ENCODE data around the gene TMEM260.
"Not testable (repeated sequence)": the region's sequence is repeated elsewhere in the genome, so short reads cannot be mapped to it uniquely, and the experiment has no call there.

The TMEM260 gene

DNA sequence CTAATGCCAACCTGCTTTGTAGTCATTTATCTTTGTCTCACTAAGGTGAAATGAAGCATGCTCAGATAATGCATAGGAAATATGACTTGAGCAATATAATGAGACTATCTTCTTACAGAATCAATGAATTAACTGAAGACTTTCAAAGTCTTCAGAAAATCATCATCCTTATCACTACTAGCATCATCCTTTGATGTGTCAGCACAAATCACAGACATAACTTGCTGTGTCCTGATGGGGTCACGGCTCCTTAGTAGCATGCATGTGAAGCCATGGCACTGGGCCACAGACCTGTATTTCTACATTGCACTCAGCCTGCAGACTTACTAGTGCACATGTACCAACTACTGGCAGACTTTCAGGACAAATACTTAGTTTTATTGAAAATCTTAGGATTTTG lies 18.9 kb downstream of the TMEM260 start:
- DNase-seq (ENCODE audit: low read depth in 2 of 2) = no peak

DNA sequence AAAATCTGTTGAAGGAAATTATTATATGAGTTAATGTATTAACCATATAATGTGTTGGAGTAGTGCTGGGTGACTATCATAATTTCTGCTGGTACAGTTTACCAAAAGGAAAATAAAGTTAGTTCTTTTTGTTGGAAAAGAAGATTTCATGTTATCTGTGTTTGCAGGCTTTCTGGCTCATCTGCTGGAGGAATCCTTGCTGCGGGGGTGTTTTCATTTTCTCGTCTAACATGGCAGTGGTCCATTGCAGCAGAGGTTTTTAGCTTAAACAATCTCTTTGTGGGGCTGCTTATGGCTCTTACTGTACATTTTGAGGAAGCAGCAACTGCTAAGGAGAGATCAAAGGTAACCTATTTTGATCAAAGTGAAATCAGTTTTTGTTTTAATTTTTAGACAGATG lies 24.1 kb downstream of the TMEM260 start:
- DNase-seq (ENCODE audit: low read depth in 2 of 2) = no peak

DNA sequence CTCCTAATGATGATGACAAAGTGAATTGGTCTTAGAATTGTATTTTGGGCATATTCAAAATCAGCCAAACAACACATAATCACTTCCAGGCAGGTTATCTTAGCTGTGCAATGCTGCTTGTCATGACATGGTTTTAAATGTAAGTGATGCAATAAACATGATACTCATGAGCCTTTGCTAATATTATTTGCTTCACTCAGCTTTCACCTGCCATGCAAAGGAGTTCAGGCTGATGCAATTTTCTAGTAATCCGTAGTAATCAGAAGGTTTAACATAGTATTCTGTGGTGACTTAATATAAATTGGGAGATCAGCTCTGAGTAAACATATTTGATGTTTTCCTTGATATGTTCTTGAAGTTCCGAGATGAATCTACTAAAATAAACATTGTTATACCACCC lies 29.1 kb downstream of the TMEM260 start:
- DNase-seq (ENCODE audit: low read depth in 2 of 2) = no peak

DNA sequence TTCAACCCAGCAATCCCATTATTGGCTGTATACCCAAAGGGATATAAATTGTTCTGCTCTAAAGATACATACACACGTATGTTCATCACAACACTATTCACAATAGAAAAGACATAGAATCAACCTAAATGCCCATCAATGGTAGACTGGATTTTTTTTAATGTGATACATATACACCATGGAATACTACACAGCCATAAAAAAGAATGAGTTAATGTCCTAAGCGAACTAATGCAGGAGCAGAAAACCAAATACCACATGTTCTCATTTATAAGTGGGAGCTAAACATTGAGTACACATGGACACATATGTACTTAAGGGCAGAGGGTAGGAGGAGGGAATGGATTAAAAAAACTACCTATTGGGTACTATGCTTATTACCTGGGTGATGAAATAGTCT lies 32.1 kb downstream of the TMEM260 start:
- DNase-seq (ENCODE audit: low read depth in 2 of 2) = not testable (repeated sequence)

DNA sequence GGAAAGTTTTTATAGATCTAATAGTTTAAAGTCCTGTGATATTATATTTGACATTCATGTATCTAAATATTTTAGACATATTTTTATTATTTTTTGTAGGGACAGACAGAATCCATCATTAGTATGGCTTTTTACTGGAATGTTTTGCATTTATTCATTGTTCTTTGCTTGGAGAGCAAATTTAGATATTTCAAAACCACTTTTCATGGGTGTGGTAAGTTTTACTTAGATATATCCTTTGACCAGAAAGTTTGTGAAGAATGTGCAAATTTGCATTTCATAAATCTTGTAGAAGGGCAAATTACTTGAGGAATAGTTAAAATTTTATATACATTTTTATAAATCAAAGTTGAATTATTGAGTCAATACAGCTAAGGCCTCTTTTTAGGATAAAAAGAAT lies 37.5 kb downstream of the TMEM260 start:
- DNase-seq (ENCODE audit: low read depth in 2 of 2) = no peak

DNA sequence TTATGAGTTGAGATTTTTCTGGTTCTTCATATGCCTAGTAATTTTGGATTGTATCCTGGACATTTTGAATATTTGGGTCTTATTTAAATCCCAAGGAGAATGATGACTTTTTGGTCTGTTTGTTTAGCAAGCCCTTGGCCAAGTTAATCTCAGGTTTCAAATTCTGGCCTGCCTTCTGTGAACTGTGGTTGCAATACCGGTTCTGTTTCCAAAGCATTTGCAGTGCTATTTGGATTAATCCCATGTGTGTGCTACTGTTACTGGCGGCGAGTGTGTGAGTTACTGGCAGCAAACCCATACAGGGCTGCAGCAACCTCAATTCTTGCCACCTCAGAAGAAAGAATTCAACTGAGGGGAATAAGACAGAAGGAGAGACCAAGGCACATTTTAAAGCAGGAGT lies 51.1 kb downstream of the TMEM260 start:
- DNase-seq (ENCODE audit: low read depth in 2 of 2) = no peak

DNA sequence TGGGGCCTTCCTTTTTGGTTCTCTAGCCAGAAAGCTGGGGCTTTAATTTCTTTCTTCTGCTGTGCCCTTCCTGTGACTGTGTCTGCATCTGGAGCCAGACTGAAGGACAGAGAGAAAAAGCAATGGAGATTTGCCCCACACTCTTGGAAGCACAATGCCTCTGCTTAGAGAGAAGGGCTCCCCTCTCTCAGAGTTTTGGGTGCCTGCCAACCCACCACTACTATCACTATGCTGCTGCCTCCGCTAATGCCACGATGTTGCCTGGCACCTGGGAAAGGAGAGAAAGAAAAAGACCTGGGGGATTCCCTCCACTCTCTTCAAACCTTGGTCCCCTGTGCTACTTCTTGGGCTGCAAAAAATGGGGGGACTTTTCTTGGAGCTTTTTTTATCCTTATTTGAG lies 52.6 kb downstream of the TMEM260 start:
- DNase-seq (ENCODE audit: low read depth in 2 of 2) = no peak

DNA sequence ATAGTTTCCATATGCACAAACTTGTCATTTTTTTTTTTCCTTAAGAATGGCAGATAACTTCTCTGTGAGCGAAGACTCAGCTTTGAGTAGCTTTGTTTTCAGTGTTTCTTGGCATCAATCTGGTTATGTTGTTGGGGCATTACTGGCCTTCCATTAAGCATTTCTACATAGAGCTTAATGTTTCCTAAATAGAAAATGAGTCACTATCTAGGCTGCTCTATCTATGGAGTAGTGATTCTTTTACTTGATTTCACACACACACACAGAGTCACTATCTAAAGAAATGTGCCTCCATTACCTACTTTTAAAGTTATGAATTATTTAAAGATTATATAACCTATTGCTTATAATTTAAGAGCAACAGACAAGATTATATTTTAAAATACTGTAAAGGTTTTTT lies 53.9 kb downstream of the TMEM260 start:
- no peak for DNase-seq (ENCODE audit: low read depth in 2 of 2)

DNA sequence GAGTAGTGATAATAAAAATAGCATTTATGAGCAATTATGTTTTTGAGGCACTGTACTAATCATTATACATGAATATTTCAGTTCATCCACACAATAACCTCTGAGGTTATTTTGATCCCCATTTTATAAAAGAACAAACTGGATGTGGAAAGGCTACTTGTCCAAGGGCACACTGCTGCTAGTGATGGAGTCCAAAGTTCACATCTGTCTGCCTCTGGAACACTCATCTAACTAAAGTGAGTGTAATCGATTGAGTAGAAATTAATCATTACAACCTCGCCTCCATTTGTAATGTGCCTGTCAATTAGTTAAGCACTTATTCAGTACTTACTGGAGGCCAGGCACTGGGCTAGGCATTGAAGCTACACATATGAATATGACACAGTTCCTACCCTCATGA lies 55.4 kb downstream of the TMEM260 start:
- no peak for DNase-seq (ENCODE audit: low read depth in 2 of 2)

DNA sequence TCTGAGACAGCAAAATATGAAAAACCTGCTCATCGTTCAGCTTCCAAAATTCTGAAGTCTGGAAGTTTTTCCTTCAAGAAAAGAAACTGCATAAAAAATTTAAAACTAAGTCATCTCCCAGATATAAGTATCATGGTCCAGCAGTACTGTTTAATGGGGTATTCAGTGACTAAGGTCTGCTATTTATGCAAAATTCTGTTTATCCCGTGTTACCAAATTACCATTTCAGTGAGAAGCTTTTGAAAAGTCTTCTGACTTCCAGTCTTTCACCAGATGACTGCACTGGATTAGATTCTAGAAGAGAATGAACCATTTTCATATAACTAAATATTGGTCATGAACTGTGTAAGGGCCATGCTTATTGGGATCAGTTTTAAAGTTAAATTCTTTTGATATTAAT lies 67.9 kb downstream of the TMEM260 start:
- DNase-seq (ENCODE audit: low read depth in 2 of 2) = no peak

DNA sequence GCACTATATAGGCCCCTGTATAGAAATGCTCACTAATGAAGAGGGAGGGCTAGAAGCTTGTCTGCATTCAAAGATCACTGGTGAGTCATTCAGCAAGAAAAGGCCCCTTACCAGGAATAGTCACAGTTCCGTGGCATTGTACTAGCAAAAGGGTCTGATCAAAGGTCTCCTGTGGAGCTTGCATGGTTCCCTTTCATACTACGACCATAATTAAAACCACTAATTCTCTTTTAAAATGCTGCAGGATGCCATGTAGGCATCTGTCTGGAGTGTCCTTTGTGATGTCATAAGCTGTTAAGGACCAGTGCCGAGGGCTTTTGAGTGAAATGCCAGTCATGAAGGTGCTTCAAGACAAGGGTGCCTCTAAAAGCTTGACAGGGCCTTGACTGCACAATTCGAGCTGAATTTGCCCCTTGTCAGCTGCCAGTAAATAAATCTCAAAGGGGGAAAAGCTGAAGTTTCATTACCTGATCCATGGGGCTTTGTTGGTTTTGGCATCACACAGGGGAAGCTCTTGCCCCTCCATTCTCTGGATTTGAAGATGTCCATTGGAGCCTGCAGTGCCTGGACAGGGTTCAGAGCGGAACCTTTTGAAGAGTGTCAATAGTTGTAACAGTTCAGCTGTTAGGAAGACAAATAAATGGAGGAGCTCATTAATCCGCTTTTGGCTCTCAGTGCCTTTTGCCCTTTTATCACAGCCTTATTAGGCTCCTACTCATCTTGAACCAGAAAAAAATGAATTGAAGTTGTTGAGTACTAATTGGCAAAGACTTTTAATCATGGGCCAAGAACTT lies 69.1 kb downstream of the TMEM260 start:
- DNase-seq (ENCODE audit: low read depth in 2 of 2) = no peak

DNA sequence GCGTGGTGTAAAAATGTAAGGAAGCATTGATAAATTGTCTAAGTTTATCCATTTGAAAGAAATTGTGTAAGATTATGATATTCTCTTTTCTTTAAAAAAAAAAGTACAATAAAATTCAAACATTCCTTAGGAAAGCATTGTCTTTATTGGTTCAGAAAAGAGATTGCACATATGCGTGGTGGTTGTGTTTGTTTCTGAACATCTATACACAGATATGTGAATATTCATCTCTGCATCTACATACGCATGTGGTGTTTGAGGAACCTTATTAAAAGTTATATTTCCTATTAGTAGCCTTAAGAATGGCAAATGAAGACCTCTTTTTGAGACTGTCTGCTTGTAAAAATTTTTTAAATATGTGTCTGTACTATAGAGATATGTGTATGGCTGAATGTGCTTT lies 69.8 kb downstream of the TMEM260 start:
- DNase-seq (ENCODE audit: low read depth in 2 of 2) = no peak

DNA sequence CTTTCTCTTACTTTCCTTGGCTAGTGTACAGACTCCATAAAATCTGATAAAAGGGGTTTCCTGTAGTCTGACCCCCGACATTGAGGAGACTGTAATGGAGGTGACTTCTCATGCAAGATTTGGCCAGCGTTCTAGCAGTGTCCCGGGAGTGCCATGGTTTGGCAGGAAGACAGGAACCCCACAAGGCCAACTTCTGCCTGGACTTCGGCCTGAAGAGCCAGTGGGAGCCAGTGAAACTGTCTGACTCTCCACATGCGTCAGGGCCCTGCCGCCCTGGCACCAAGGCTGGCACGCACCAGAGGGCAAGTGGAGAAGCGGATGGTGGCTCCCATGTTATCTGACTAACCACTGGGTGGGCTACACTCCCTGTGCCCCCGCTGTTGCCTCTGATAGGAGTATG lies 70.5 kb downstream of the TMEM260 start:
- no peak for DNase-seq (ENCODE audit: low read depth in 2 of 2)

DNA sequence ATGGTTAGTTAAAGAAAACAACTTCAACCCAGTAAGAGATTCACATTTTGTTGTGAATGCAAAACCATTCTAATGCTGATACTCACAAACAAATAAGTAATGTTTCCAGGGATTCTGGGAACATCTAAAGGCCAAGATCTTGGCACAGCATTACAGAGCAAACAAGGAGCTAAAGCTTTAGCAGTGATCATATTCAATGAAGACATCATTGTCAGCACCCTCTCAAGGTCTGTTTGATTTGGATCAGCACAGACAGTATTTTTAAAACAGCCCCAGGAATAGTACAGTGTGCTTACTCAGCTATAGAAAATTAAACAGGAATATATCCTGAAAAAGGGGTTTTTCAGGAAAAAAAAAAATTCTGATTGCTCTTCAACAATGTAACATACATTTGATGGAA lies 71.4 kb downstream of the TMEM260 start:
- DNase-seq (ENCODE audit: low read depth in 2 of 2) = no peak

DNA sequence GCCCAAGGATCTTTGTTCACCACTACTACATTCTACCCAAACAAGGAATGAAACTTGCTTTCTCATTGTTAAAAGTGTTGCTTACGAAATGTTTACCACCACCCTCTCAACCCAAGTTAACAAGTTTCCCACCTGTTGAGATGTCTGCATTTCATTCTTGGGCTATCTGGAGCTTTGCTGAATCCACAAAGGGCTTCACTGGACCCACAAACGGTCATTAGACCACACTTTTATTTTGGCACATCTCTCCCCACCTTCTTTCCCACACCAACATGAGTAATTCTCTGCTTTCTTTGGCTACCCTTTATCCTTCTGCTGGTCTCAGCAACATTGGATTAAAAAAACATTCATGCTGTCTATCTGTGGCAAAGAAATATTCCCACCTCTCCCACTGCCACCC lies 78.0 kb downstream of the TMEM260 start:
- DNase-seq (ENCODE audit: low read depth in 2 of 2) = no peak

DNA sequence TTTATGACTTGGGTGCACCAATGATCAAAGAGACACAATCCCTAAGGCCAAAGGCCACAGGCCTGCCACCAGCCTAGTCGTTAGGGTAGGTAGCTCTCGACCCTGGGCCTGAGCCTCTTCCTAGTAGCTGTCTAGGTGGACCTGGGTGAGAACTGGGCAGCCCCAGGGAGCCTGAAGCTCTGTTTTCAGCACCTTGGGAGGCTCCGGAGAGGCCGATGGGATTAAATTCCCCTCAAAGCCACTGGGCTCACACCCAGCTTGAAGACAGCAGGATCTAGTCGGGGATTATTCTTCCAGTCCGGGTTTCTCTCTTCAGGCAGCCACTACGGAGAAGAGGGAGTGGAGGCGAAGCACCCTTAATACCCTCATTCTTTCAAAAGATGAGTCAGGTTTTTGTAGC lies 79.8 kb downstream of the TMEM260 start:
- DNase-seq (ENCODE audit: low read depth in 2 of 2) = no peak

DNA sequence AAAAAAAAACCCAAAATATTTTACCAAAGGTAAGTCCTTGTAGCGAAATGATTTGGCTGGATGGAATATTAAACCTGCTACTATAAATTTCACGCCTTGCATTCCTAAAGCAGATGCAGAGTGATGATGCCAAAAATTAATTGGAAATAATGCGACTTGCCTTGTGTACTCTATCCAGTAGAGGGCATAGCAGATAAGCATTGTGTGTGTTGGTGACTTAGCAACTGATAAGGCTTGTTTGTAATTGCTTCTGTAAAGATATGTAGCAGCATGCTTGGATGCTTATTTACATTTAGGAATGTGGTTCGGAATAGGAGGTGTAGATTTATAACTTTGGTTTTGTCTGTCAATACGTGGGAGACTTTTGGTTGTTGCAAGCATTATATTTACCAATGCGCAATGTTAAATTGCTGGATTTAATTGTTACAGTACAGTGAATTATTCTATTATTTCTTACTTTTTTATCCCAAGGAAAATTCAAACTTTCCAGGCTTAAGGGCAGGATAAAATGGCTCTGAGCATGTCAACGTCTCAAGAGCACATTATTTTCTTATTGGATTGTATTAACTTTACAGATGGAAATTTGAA lies 80.5 kb downstream of the TMEM260 start:
- no peak for DNase-seq (ENCODE audit: low read depth in 2 of 2)

DNA sequence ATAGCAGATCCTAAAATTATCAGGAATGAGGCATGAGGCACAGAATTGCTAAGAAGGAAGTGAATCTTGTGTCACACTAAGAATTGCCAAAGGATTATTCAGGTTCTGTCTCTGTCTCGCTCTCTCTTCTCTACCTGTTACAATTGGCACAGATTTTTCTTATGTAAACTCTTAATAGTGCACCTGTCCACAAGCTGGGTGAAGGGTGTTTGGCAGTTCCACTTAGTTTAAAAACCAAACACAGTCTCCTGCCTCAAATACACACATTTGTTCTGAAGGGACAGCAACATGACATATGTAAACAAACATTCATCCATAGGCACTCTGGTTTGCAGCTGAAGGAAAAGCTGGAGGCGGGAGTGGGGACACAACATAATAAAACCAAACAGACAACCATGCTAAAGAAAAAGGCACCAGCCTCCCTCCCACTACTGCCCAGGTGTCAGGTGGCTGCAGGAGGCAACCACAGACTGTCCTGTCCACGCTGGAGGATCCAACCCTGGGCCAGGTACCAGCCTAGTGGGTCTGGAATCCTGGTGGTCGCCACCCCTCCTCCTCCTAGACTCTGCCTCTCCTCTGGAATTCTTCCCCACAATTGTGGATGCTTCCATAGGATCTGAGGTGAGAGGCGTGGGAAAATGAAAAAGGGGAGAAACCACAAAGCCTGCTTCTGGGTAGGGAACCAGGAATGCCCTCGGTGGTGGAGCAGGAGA lies 81.2 kb downstream of the TMEM260 start:
- no peak for DNase-seq (ENCODE audit: low read depth in 2 of 2)

DNA sequence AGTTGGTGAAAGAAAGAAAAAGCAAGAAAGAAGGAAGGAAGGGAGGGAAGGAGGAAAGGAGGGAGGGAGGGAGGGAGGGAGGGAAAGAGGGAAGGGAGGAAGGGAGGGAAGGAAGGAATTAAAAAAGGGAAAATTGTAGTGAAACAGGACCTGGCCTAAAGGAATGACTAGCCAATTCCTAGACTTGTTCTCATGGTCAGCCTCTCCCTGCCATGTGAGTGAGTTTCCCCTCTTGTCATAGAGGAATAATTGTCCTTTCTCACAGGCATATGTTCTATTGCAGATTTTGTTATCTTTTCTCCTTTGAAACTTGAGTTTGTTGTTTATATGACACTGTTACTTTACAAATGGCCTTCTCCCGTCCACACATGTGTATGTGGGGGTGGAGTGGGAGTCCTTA lies 81.9 kb downstream of the TMEM260 start:
- no peak for DNase-seq (ENCODE audit: low read depth in 2 of 2)

DNA sequence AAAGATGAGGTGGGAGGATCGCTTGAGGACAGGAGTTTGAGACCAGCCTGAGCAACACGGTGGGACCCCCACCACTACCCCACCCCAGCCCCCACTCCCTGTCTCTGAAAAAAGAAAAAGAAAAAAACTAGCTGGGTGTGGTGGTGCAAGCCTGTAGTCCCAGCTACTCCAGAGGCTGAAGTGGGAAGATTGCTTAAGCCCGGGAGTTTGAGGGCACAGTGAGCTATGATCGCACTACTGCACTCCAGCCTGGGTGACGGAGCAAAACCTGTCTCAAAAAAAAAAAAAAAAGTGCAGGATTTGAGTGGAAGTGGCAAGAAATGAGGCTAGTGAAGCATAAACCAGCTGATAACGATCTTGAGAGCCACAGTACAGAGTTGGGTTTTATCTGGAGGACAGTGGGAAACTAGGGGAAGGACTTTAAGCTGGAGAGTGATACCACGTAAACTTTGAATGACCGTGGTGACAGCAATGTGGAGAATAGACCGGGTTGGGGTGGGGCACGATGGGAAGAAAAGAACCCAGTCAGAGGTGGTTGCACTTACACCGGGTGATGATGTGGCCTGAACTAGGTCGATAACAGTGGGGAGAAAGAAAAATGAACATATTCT lies 85.3 kb downstream of the TMEM260 start:
- no peak for DNase-seq (ENCODE audit: low read depth in 2 of 2)

DNA sequence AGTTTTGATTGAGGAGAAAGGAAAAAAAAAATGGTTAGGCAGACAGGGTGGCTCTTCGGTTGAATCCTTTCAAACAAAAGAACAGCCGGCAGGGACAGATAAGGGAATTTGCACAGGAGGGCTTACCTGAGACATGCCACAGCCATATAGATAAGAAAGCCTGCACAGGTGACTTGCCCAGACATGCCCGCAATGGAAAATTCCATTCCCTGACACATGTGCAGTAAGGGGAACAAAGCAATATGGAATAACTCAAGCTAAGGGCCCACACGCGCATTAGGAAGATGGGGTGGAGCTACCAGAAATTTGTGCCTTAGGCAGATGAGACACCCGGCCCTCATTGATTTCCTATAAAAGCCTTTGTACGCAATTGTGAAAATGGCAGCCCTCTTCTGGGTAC lies 86.7 kb downstream of the TMEM260 start:
- DNase-seq (ENCODE audit: low read depth in 2 of 2) = no peak

DNA sequence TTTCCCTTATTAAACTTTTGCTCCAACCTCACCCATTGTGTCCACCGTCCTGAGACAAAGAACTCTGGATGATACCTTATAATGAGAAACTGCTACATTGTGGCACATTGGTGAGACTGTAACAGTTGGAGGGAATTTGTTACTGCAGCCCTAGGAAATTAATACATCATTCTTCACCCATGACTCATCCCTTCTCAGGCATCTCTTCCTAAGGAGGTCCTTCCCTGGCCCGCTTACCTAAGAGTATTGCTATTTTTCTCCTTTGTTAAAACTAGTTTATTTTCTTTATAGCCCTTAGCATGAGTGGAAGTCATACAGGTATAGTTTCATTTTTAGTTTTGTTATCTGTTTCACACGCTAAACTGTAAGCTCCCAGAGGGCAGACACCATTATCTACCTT lies 87.1 kb downstream of the TMEM260 start:
- DNase-seq (ENCODE audit: low read depth in 2 of 2) = no peak

DNA sequence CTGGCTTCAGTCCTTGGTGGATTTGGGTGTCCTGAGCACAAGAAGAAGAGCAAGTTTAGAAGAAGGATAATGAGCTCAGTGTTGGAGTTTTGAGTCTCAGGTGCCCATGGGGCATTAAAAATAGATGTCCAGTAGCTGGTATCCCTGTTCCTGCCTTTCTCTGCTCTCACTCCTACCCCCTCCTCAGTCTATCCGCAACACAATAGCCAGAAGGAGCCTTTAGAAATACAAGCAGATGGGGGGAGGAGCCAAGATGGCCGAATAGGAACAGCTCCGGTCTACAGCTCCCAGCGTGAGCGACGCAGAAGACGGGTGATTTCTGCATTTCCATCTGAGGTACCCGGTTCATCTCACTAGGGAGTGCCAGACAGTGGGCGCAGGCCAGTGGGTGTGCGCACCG lies 87.7 kb downstream of the TMEM260 start:
- not testable (repeated sequence) for DNase-seq (ENCODE audit: low read depth in 2 of 2)
